ENCODE data around the gene ICAM4.
"Not testable (repeated sequence)": the region's sequence is repeated elsewhere in the genome, so short reads cannot be mapped to it uniquely, and the experiment has no call there.

The ICAM4 gene

GRCh38 chr19:10320602-10321416 lies 34.1 kb downstream of the ICAM4 start:
- DNase-seq: no peak

GRCh38 chr19:10321417-10321797 lies 34.7 kb downstream of the ICAM4 start:
- no peak for DNase-seq

- DNase-seq: no peak
Observed at GRCh38 chr19:10321874-10322835, 35.4 kb downstream of the ICAM4 start.

- no peak for DNase-seq
Observed at GRCh38 chr19:10325732-10326131, 39.0 kb downstream of the ICAM4 start.

GRCh38 chr19:10327793-10328192 lies 41.0 kb downstream of the ICAM4 start:
- no peak for DNase-seq

GRCh38 chr19:10328558-10329429 lies 42.0 kb downstream of the ICAM4 start:
- DNase-seq: no peak

GRCh38 chr19:10329555-10329954 lies 42.8 kb downstream of the ICAM4 start:
- DNase-seq: no peak

- DNase-seq: no peak
Observed at GRCh38 chr19:10332158-10332964, 45.6 kb downstream of the ICAM4 start.

- DNase-seq: peak; percentile 89
Observed at GRCh38 chr19:10332965-10333757, 46.4 kb downstream of the ICAM4 start, which contains the start of gene RAVER1. TSS of gene RAVER1 (minus strand) at chr19:10333529. CDS start at chr19:10333507, 22 bp downstream.

- no peak for DNase-seq
Observed at GRCh38 chr19:10333758-10334587, 47.2 kb downstream of the ICAM4 start.

- DNase-seq: no peak
Observed at GRCh38 chr19:10334588-10335351, 48.0 kb downstream of the ICAM4 start.

GRCh38 chr19:10335352-10335985 lies 48.7 kb downstream of the ICAM4 start:
- DNase-seq: no peak

- DNase-seq: not testable (repeated sequence)
Observed at GRCh38 chr19:10336725-10337124, 50.0 kb downstream of the ICAM4 start.

All from GF-D8 (cell line).